ENCODE measurements around the gene KCNK7.

The KCNK7 gene

GRCh38 chr11:65546217-65546958 is 49.2 kb downstream of the KCNK7 start:
- H3K4me1 ChIP-seq (ENCODE audit: control insufficient read depth, insufficient read depth, low read length) = peaks cover 2% of the 10 kb centered on the region
- no peaks in the 10 kb centered on the region for H3K27me3 ChIP-seq (replicated peaks; ENCODE audit: control insufficient read depth, insufficient read depth, low read length)
- no peaks in the 10 kb centered on the region for H3K9me3 ChIP-seq (ENCODE audit: control insufficient read depth, low read length)
- no peak for DNase-seq (ENCODE audit: low read depth)
- H3K36me3 ChIP-seq (ENCODE audit: control insufficient read depth, insufficient read depth, low read length, severe bottlenecking) = peaks cover 12% of the 10 kb centered on the region
- no peak overlapping the region for H3K4me3 ChIP-seq (ENCODE audit: low read length)
- H3K9ac ChIP-seq (ENCODE audit: low read length) = no peak overlapping the region

GRCh38 chr11:65545853-65546216 is 49.8 kb downstream of the KCNK7 start:
- DNase-seq (ENCODE audit: low read depth) = no peak
- Histone ChIP-seq H3K9me3 (ENCODE audit: control insufficient read depth, low read length) (no peaks in the 10 kb centered on the region), H3K27me3 (replicated peaks; ENCODE audit: control insufficient read depth, insufficient read depth, low read length) (no peaks in the 10 kb centered on the region), H3K4me3 (ENCODE audit: low read length) (no peak overlapping the region), H3K4me1 (ENCODE audit: control insufficient read depth, insufficient read depth, low read length) (peaks cover 7% of the 10 kb centered on the region), H3K9ac (ENCODE audit: low read length) (no peak overlapping the region), H3K36me3 (ENCODE audit: control insufficient read depth, insufficient read depth, low read length, severe bottlenecking) (peaks cover 11% of the 10 kb centered on the region)
